HCT116 (cell line): ENCODE data around the gene PRPF19. TPM values are rescaled to one million over a fixed set of nuclear protein-coding genes. Genes with fewer than 3 reads are reported as not detected.

Experiments
- ATAC-seq: fragments of 200-7000 bp; cut with Tn5 transposase; 2 replicates; pipeline ENCODE4 v1.9.1; 2020; ENCODE audit warnings: mild to moderate bottlenecking, moderate library complexity
- BruUV-seq: library from RNA; stranded (reverse); fragments of 400-500 nt; replicated peaks from 2 replicates; lab custom pipeline; 2021; lab: Mats Ljungman, UMichigan
- CTCF ChIA-PET: fragments of 300-600 bp; sonication (Branson Sonifier 250); formaldehyde crosslinking; loops from one replicate; lab custom pipeline; 2021; ENCODE audit warnings: antibody characterized with exemption; lab: Charles Lee
- POLR2A ChIA-PET: fragments of 300-600, 350-600 bp; sonication (Branson Sonifier 250); formaldehyde crosslinking; loops from one replicate; lab custom pipeline; 2021; ENCODE audit warnings: antibody characterized with exemption; lab: Charles Lee
- RAD21 ChIA-PET, 2 experiments: fragments of 300-600 bp; sonication (Branson Sonifier 250); formaldehyde crosslinking; loops; one replicate each; lab custom pipeline; 2023; ENCODE audit warnings: low total read pairs in 2 of 2; ENCODE audit not compliant: uncharacterized antibody in 2 of 2, unreplicated experiment in 2 of 2, low non-redundant PET in 1 of 2; lab: Charles Lee
- DNase-seq: peaks from one replicate; pipeline ENCODE4 v3.0.0-alpha.2; 2010; ENCODE audit warnings: low read depth, low spot score
- H2AFZ ChIP-seq: fragments of 200-600 bp; shearing (Covaris generic), sonication (generic); 2 replicates; pipeline ENCODE4 v1.6.1; 2017; ENCODE audit warnings: low read depth, mixed run types, mixed read lengths, antibody characterized with exemption, low read length; ENCODE audit not compliant: poor library complexity, severe bottlenecking
- H3K27ac ChIP-seq: 2 replicates; pipeline ENCODE4 v1.5.1; 2012; ENCODE audit warnings: low read depth, low read length
- H3K27me3 ChIP-seq: fragments of 200-600 bp; sonication (generic); 2 replicates; pipeline ENCODE4 v1.6.1; 2016; ENCODE audit warnings: mixed run types, low read length, mixed read lengths; ENCODE audit not compliant: insufficient read depth
- H3K36me3 ChIP-seq, 2 experiments: fragments of 200-500 bp in 1 of 2; fragments of 200-600 bp in 1 of 2; sonication (Bioruptor generic) in 1 of 2; sonication (generic) in 1 of 2; 2 replicates each; pipeline versions ENCODE4 v1.5.1 to v1.6.1; 2014 to 2016; ENCODE audit warnings: low read length in 2 of 2, inconsistent platforms in 1 of 2, mixed read lengths in 1 of 2, mixed run types in 1 of 2; ENCODE audit not compliant: insufficient read depth in 2 of 2, control insufficient read depth in 1 of 2
- H3K4me1 ChIP-seq, 2 experiments: fragments of 200-600 bp in 1 of 2; sonication (generic) in 1 of 2; 2 replicates each; pipeline versions ENCODE4 v1.5.1 to v1.6.1; 2012 to 2017; ENCODE audit warnings: low read length in 2 of 2, inconsistent platforms in 1 of 2, mild to moderate bottlenecking in 1 of 2, mixed read lengths in 1 of 2, mixed run types in 1 of 2, moderate library complexity in 1 of 2; ENCODE audit not compliant: insufficient read depth in 2 of 2, control insufficient read depth in 1 of 2
- H3K4me2 ChIP-seq: fragments of 200-600 bp; sonication (generic); 2 replicates; pipeline ENCODE4 v1.6.1; 2017; ENCODE audit warnings: mixed run types, low read length, mixed read lengths
- H3K4me3 ChIP-seq, 2 experiments: fragments of 200-600 bp in 1 of 2; sonication (generic) in 1 of 2; replicated peaks in 1 of 2; 2 replicates each; pipeline ENCODE4 v1.5.1; 2011 to 2016; ENCODE audit warnings: low read length in 2 of 2, control low read depth in 1 of 2, low read depth in 1 of 2, mild to moderate bottlenecking in 1 of 2, mixed read lengths in 1 of 2, mixed run types in 1 of 2
- H3K79me2 ChIP-seq: fragments of 200-600 bp; sonication (generic); 2 replicates; pipeline ENCODE4 v1.6.1; 2017; ENCODE audit warnings: mild to moderate bottlenecking, mixed run types, low read length, moderate library complexity, mixed read lengths; ENCODE audit not compliant: insufficient read depth
- H3K9ac ChIP-seq: fragments of 200-600 bp; sonication (generic); 2 replicates; pipeline ENCODE4 v1.6.1; 2016; ENCODE audit warnings: low read length, mixed read lengths
- H3K9me2 ChIP-seq: fragments of 200-600 bp; sonication (generic), shearing (Covaris generic); 2 replicates; pipeline ENCODE4 v1.6.1; 2017; ENCODE audit warnings: mixed run types, mild to moderate bottlenecking, moderate library complexity; ENCODE audit not compliant: insufficient read depth
- H3K9me3 ChIP-seq, 2 experiments: fragments of 200-500 bp in 1 of 2; fragments of 200-600 bp in 1 of 2; sonication (Bioruptor generic) in 1 of 2; sonication (generic) in 1 of 2; 2 replicates each; pipeline ENCODE4 v1.6.1; 2014 to 2017; ENCODE audit warnings: low read length in 2 of 2, mixed read lengths in 2 of 2, inconsistent platforms in 1 of 2, low read depth in 1 of 2, mild to moderate bottlenecking in 1 of 2, mixed run types in 1 of 2, moderate library complexity in 1 of 2; ENCODE audit not compliant: control insufficient read depth in 1 of 2, insufficient read depth in 1 of 2
- H4K20me1 ChIP-seq: fragments of 200-600 bp; sonication (generic), shearing (Covaris generic); 2 replicates; pipeline ENCODE4 v1.6.1; 2017; ENCODE audit warnings: mixed run types, mild to moderate bottlenecking, moderate library complexity; ENCODE audit not compliant: insufficient read depth
- CEBPB ChIP-seq: IDR thresholded peaks from 2 replicates; pipeline ENCODE4 v1.6.1; 2012; ENCODE audit warnings: low read depth
- CTCF ChIP-seq, 3 experiments: fragments of 200-600 bp in 1 of 3; sonication (generic) in 1 of 3; IDR thresholded peaks in 2 of 3; conservative IDR thresholded peaks in 1 of 3; 2 replicates each; pipeline ENCODE4 v1.5.1; 2012 to 2017; ENCODE audit warnings: low read depth in 2 of 3, low read length in 2 of 3, antibody characterized with exemption in 1 of 3, borderline replicate concordance in 1 of 3, control low read depth in 1 of 3, mild to moderate bottlenecking in 1 of 3, mixed read lengths in 1 of 3, mixed run types in 1 of 3, moderate library complexity in 1 of 3; ENCODE audit not compliant: insufficient read depth in 1 of 3
- EGR1 ChIP-seq: IDR thresholded peaks from 2 replicates; pipeline ENCODE4 v1.6.1; 2012; ENCODE audit warnings: low read depth
- EZH2 ChIP-seq: fragments of 200-600 bp; sonication (generic); IDR thresholded peaks from 2 replicates; pipeline ENCODE4 v1.6.1; 2017; ENCODE audit warnings: antibody characterized with exemption, mixed run types
- FOSL1 ChIP-seq: IDR thresholded peaks from 2 replicates; pipeline ENCODE4 v1.6.1; 2012; ENCODE audit warnings: low read depth
- JUND ChIP-seq: IDR thresholded peaks from 2 replicates; pipeline ENCODE4 v1.6.1; 2012
- RAD21 ChIP-seq: IDR thresholded peaks from 2 replicates; pipeline ENCODE4 v1.6.1; 2012; ENCODE audit warnings: low read depth, mild to moderate bottlenecking
- REST ChIP-seq: IDR thresholded peaks from 2 replicates; pipeline ENCODE4 v1.6.1; 2012; ENCODE audit warnings: low read depth
- ZFX ChIP-seq: fragments of 450-650 bp; IDR thresholded peaks from 2 replicates; pipeline ENCODE4 v1.6.1; 2017
- intact Hi-C: fragments of 100-400 bp; cut with micrococcal nuclease; formaldehyde crosslinking; loops from 2 replicates; pipeline ENCODE4 v1.10.0; 2022
- total RNA-seq: library from RNA; stranded (reverse); gene quantifications from one replicate; pipeline ENCODE4 v1.2.1, GENCODE V29; 2021; ENCODE audit not compliant: unreplicated experiment

PRPF19 gene
- total RNA-seq, 1 experiment from 2014 or later = 156 TPM

- Histone ChIP-seq H3K9me3 (no peaks in the 10 kb centered on the region), H3K36me3 (peaks cover 4 to 5% of the 10 kb centered on the region in 2 experiments; a peak in 2 of 4 replicates), H3K79me2 (no peaks in the 10 kb centered on the region), H4K20me1 (no peaks in the 10 kb centered on the region), H3K9me2 (no peaks in the 10 kb centered on the region), H3K4me3 (no peak overlapping the region), H3K4me1 (peaks cover 0 to 4% of the 10 kb centered on the region in 2 experiments; a peak in 2 of 4 replicates), H2AFZ (no peak overlapping the region), H3K4me2 (no peak overlapping the region), H3K27me3 (no peaks in the 10 kb centered on the region), H3K27ac (no peak overlapping the region), H3K9ac (no peak overlapping the region)
- no peak for TF ChIP-seq RAD21
- no peak for TF ChIP-seq REST
- TF ChIP-seq EGR1 = no peak
- TF ChIP-seq ZFX = no peak
- TF ChIP-seq CTCF (IDR thresholded peaks at IDR 0.05 in 2 of 3, conservative IDR thresholded peaks at IDR 0.05 in 1 of 3; ENCODE audit: borderline replicate concordance in 1 of 3, insufficient read depth in 1 of 3, low read depth in 2 of 3, low read length in 2 of 3) = no peak
- no peak for TF ChIP-seq FOSL1
- TF ChIP-seq CEBPB = no peak
- TF ChIP-seq JUND = no peak
- no peak for TF ChIP-seq EZH2
- DNase-seq (no peak), ATAC-seq (no peak)
- intact Hi-C loops = no loop called here
- ChIA-PET RAD21 (no interaction called here), POLR2A (no interaction called here), CTCF (no interaction called here)
- no TSS peak for BruUV-seq
These were observed 30.3 kb downstream of the PRPF19 start for GRCh38 chr11:60876168-60876485.
